GM12878 (cell line): Measurements from ENCODE around the gene LENEP. TPM values are rescaled to one million over a fixed set of nuclear protein-coding genes. Genes with fewer than 3 reads are reported as not detected.

Experiments used
- BCL11A ChIP-seq: IDR thresholded peaks from 2 replicates; pipeline ENCODE4 v1.6.1; 2011; ENCODE audit warnings: low read depth, low read length
- NRF1 ChIP-seq: conservative IDR thresholded peaks from 2 replicates; pipeline ENCODE4 v1.6.1; 2011; ENCODE audit warnings: mild to moderate bottlenecking, low read depth, low read length, improper control_type of control experiment
- RCOR1 ChIP-seq: conservative IDR thresholded peaks from 2 replicates; pipeline ENCODE4 v1.6.1; 2012; ENCODE audit warnings: low read depth, low read length, improper control_type of control experiment
- polyA plus RNA-seq, 11 experiments: library from polyadenylated mRNA; depleted of rRNA in 4 of 11; unstranded in 6 of 11; stranded (reverse) in 5 of 11; fragments of >200 nt; fragmentation: Nextera tagmentation in 4 of 11; fragmentation: Illumina TruSeq in 1 of 11; extraction: Ambion mirVana in 4 of 11; extraction: Trizol in 1 of 11; gene quantifications; 1 replicate in 1 of 11; 2 replicates in 10 of 11; pipeline versions ENCODE4 v1.2.1 to v1.2.3, GENCODE V29; 2011 to 2016; ENCODE audit warnings: inconsistent platforms in 2 of 11, missing spikeins in 2 of 11, low read depth in 1 of 11
- total RNA-seq, 4 experiments: library from RNA; depleted of rRNA in 3 of 4; stranded (reverse); fragments of >200 nt in 3 of 4; fragmentation: Illumina TruSeq in 1 of 4; extraction: Trizol in 1 of 4; gene quantifications; 2 replicates each; pipeline versions ENCODE4 v1.2.1 to v1.2.3, GENCODE V29; 2013 to 2021
- TF ChIP-seq, protein P1 (sequence below): IDR thresholded peaks from 2 replicates; pipeline ENCODE4 v1.6.1; 2012; ENCODE audit warnings: improper control_type of control experiment, low read depth, low read length; ENCODE audit not compliant: insufficient replicate concordance
- TF ChIP-seq, protein P2 (sequence below): fragments of 450-650 bp; IDR thresholded peaks from 2 replicates; pipeline ENCODE4 v1.6.1; 2017; ENCODE audit warnings: mild to moderate bottlenecking, moderate library complexity
- TF ChIP-seq, protein P3 (sequence below): fragments of 150-350 bp; IDR thresholded peaks from 2 replicates; pipeline ENCODE4 v1.6.1; 2016; ENCODE audit warnings: low read depth, low read length

LENEP gene
- total and polyA plus RNA-seq, 10 of the 15 experiments (the other 5 are each of a cell fraction or from before 2014, with no cell fraction given) = 0.27 to 1.1 (median 0.64) TPM; not detected in 7

DNA sequence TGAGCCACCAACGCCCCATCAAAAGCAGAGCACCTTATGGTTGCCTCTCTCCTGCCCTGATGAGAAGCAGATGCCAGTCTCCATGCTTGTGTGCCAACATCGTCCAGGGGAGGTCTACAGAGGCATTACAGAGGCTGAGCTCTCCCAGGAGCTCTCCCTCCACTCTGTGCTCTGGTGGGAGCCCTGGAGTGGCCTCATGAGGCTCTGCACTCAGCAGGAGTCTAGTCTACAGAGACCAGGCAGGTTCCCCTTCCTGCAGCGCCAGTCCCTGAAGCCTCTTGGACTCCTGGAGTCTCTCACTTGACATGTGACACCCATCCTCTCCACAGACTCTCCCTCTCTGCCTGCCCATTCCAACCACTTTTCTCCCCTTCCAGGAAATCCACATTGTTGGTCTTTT is 43.7 kb downstream of the LENEP start (continued):
- TF ChIP-seq, protein P1, sequence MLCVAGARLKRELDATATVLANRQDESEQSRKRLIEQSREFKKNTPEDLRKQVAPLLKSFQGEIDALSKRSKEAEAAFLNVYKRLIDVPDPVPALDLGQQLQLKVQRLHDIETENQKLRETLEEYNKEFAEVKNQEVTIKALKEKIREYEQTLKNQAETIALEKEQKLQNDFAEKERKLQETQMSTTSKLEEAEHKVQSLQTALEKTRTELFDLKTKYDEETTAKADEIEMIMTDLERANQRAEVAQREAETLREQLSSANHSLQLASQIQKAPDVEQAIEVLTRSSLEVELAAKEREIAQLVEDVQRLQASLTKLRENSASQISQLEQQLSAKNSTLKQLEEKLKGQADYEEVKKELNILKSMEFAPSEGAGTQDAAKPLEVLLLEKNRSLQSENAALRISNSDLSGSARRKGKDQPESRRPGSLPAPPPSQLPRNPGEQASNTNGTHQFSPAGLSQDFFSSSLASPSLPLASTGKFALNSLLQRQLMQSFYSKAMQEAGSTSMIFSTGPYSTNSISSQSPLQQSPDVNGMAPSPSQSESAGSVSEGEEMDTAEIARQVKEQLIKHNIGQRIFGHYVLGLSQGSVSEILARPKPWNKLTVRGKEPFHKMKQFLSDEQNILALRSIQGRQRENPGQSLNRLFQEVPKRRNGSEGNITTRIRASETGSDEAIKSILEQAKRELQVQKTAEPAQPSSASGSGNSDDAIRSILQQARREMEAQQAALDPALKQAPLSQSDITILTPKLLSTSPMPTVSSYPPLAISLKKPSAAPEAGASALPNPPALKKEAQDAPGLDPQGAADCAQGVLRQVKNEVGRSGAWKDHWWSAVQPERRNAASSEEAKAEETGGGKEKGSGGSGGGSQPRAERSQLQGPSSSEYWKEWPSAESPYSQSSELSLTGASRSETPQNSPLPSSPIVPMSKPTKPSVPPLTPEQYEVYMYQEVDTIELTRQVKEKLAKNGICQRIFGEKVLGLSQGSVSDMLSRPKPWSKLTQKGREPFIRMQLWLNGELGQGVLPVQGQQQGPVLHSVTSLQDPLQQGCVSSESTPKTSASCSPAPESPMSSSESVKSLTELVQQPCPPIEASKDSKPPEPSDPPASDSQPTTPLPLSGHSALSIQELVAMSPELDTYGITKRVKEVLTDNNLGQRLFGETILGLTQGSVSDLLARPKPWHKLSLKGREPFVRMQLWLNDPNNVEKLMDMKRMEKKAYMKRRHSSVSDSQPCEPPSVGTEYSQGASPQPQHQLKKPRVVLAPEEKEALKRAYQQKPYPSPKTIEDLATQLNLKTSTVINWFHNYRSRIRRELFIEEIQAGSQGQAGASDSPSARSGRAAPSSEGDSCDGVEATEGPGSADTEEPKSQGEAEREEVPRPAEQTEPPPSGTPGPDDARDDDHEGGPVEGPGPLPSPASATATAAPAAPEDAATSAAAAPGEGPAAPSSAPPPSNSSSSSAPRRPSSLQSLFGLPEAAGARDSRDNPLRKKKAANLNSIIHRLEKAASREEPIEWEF = no peak
- no peak for TF ChIP-seq NRF1
- TF ChIP-seq, protein P2, sequence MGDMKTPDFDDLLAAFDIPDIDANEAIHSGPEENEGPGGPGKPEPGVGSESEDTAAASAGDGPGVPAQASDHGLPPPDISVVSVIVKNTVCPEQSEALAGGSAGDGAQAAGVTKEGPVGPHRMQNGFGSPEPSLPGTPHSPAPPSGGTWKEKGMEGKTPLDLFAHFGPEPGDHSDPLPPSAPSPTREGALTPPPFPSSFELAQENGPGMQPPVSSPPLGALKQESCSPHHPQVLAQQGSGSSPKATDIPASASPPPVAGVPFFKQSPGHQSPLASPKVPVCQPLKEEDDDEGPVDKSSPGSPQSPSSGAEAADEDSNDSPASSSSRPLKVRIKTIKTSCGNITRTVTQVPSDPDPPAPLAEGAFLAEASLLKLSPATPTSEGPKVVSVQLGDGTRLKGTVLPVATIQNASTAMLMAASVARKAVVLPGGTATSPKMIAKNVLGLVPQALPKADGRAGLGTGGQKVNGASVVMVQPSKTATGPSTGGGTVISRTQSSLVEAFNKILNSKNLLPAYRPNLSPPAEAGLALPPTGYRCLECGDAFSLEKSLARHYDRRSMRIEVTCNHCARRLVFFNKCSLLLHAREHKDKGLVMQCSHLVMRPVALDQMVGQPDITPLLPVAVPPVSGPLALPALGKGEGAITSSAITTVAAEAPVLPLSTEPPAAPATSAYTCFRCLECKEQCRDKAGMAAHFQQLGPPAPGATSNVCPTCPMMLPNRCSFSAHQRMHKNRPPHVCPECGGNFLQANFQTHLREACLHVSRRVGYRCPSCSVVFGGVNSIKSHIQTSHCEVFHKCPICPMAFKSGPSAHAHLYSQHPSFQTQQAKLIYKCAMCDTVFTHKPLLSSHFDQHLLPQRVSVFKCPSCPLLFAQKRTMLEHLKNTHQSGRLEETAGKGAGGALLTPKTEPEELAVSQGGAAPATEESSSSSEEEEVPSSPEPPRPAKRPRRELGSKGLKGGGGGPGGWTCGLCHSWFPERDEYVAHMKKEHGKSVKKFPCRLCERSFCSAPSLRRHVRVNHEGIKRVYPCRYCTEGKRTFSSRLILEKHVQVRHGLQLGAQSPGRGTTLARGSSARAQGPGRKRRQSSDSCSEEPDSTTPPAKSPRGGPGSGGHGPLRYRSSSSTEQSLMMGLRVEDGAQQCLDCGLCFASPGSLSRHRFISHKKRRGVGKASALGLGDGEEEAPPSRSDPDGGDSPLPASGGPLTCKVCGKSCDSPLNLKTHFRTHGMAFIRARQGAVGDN = no peak
- TF ChIP-seq BCL11A = no peak
- no peak for TF ChIP-seq RCOR1
- TF ChIP-seq, protein P3, sequence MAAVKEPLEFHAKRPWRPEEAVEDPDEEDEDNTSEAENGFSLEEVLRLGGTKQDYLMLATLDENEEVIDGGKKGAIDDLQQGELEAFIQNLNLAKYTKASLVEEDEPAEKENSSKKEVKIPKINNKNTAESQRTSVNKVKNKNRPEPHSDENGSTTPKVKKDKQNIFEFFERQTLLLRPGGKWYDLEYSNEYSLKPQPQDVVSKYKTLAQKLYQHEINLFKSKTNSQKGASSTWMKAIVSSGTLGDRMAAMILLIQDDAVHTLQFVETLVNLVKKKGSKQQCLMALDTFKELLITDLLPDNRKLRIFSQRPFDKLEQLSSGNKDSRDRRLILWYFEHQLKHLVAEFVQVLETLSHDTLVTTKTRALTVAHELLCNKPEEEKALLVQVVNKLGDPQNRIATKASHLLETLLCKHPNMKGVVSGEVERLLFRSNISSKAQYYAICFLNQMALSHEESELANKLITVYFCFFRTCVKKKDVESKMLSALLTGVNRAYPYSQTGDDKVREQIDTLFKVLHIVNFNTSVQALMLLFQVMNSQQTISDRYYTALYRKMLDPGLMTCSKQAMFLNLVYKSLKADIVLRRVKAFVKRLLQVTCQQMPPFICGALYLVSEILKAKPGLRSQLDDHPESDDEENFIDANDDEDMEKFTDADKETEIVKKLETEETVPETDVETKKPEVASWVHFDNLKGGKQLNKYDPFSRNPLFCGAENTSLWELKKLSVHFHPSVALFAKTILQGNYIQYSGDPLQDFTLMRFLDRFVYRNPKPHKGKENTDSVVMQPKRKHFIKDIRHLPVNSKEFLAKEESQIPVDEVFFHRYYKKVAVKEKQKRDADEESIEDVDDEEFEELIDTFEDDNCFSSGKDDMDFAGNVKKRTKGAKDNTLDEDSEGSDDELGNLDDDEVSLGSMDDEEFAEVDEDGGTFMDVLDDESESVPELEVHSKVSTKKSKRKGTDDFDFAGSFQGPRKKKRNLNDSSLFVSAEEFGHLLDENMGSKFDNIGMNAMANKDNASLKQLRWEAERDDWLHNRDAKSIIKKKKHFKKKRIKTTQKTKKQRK = no peak
